Progenitor cell of endocrine pancreas (in vitro differentiated cells): ENCODE measurements around the gene JCAD. TPM values are rescaled to one million over a fixed set of nuclear protein-coding genes. Genes with fewer than 3 reads are reported as not detected.

ENCODE experiments used
- DNase-seq: peaks from one replicate; pipeline ENCODE4 v3.0.0; 2021; ENCODE audit warnings: low spot score; ENCODE audit not compliant: unreplicated experiment
- H3K27ac Mint-ChIP-seq: 2 replicates; pipeline ENCODE4 v1.8.0; 2021; ENCODE audit warnings: mild to moderate bottlenecking, moderate library complexity, mixed read lengths
- H3K27me3 Mint-ChIP-seq: 2 replicates; pipeline ENCODE4 v1.8.0; 2021; ENCODE audit warnings: mixed read lengths
- H3K36me3 Mint-ChIP-seq: 2 replicates; pipeline ENCODE4 v1.8.0; 2022; ENCODE audit warnings: mixed read lengths; ENCODE audit not compliant: insufficient read depth
- H3K4me1 Mint-ChIP-seq: 2 replicates; pipeline ENCODE4 v1.8.0; 2021; ENCODE audit warnings: low read depth, mixed read lengths
- H3K4me3 Mint-ChIP-seq: 2 replicates; pipeline ENCODE4 v1.8.0; 2021; ENCODE audit warnings: low read depth, mild to moderate bottlenecking, moderate library complexity, mixed read lengths
- H3K9me3 Mint-ChIP-seq: 2 replicates; pipeline ENCODE4 v1.8.0; 2021; ENCODE audit warnings: low read depth, mixed read lengths
- CTCF ChIP-seq: fragments of 200-600 bp; sonication (generic); IDR thresholded peaks from one replicate; pipeline ENCODE4 v1.5.0; 2021; ENCODE audit warnings: antibody characterized with exemption, mild to moderate bottlenecking; ENCODE audit not compliant: unreplicated experiment
- total RNA-seq: library from RNA; stranded (reverse); gene quantifications from 2 replicates; pipeline ENCODE4 v1.2.1, GENCODE V29; 2021

The JCAD gene
- total RNA-seq, 1 donor from 2014 or later: 13.4 TPM

GRCh38 chr10:30080161-30080560, 20.8 kb upstream of the JCAD start:
- H3K9me3 Mint-ChIP-seq: peaks cover 3% of the 10 kb centered on the region
- peaks cover 2% of the 10 kb centered on the region for H3K36me3 Mint-ChIP-seq
- no peak overlapping the region for H3K4me3 Mint-ChIP-seq
- DNase-seq: no peak
- H3K4me1 Mint-ChIP-seq: peaks cover 6% of the 10 kb centered on the region
- TF ChIP-seq CTCF: no peak
- peaks cover 3% of the 10 kb centered on the region for H3K27me3 Mint-ChIP-seq
- no peak overlapping the region for H3K27ac Mint-ChIP-seq

- H3K36me3 Mint-ChIP-seq: peaks cover 2% of the 10 kb centered on the region
- DNase-seq: no peak
- no peak overlapping the region for H3K27ac Mint-ChIP-seq
- peaks cover 3% of the 10 kb centered on the region for H3K27me3 Mint-ChIP-seq
- H3K4me3 Mint-ChIP-seq: no peak overlapping the region
- peaks cover 3% of the 10 kb centered on the region for H3K9me3 Mint-ChIP-seq
- H3K4me1 Mint-ChIP-seq: peaks cover 6% of the 10 kb centered on the region
- no peak for TF ChIP-seq CTCF
Observed at GRCh38 chr10:30079408-30079807, 20.0 kb upstream of the JCAD start.

GRCh38 chr10:30075481-30075880, 16.1 kb upstream of the JCAD start:
- Mint-ChIP-seq H3K4me1 (peaks cover 12% of the 10 kb centered on the region), H3K27ac (no peak overlapping the region), H3K36me3 (peaks cover 2% of the 10 kb centered on the region), H3K27me3 (peaks cover 3% of the 10 kb centered on the region), H3K4me3 (no peak overlapping the region), H3K9me3 (peaks cover 3% of the 10 kb centered on the region)
- TF ChIP-seq CTCF: no peak
- no peak for DNase-seq

GRCh38 chr10:30074933-30075332, 15.5 kb upstream of the JCAD start:
- no peaks in the 10 kb centered on the region for H3K9me3 Mint-ChIP-seq
- no peak for TF ChIP-seq CTCF
- no peaks in the 10 kb centered on the region for H3K36me3 Mint-ChIP-seq
- no peak overlapping the region for H3K4me3 Mint-ChIP-seq
- H3K4me1 Mint-ChIP-seq: peaks cover 18% of the 10 kb centered on the region
- no peak overlapping the region for H3K27ac Mint-ChIP-seq
- H3K27me3 Mint-ChIP-seq: peaks cover 3% of the 10 kb centered on the region
- DNase-seq: no peak

- Mint-ChIP-seq H3K36me3 (no peaks in the 10 kb centered on the region), H3K4me1 (peaks cover 23% of the 10 kb centered on the region), H3K4me3 (no peak overlapping the region), H3K27ac (no peak overlapping the region), H3K9me3 (no peaks in the 10 kb centered on the region), H3K27me3 (peaks cover 3% of the 10 kb centered on the region)
- TF ChIP-seq CTCF: no peak
- no peak for DNase-seq
Observed at GRCh38 chr10:30074090-30074489, 14.7 kb upstream of the JCAD start.
